SU-DHL-6 (cell line): Measurements from ENCODE around the gene FAM81A.

Experiments used
- EZH2phosphoT487 ChIP-seq: fragments of 200-600 bp; sonication (generic), shearing (Covaris generic); conservative IDR thresholded peaks from 2 replicates; pipeline ENCODE4 v1.6.1; 2018; ENCODE audit warnings: mild to moderate bottlenecking, antibody characterized with exemption, low read length, moderate library complexity, mixed read lengths
- TF ChIP-seq, protein P1 (sequence below): fragments of 200-600 bp; sonication (generic); IDR thresholded peaks from one replicate; pipeline ENCODE4 v1.5.1; 2017; ENCODE audit warnings: antibody characterized with exemption, mild to moderate bottlenecking, low read length, moderate library complexity; ENCODE audit not compliant: insufficient read depth, poor library complexity, severe bottlenecking

GRCh38 chr15:59413577-59413976, 24.4 kb upstream of the FAM81A start:
- no peak for TF ChIP-seq EZH2phosphoT487
- TF ChIP-seq, protein P1, sequence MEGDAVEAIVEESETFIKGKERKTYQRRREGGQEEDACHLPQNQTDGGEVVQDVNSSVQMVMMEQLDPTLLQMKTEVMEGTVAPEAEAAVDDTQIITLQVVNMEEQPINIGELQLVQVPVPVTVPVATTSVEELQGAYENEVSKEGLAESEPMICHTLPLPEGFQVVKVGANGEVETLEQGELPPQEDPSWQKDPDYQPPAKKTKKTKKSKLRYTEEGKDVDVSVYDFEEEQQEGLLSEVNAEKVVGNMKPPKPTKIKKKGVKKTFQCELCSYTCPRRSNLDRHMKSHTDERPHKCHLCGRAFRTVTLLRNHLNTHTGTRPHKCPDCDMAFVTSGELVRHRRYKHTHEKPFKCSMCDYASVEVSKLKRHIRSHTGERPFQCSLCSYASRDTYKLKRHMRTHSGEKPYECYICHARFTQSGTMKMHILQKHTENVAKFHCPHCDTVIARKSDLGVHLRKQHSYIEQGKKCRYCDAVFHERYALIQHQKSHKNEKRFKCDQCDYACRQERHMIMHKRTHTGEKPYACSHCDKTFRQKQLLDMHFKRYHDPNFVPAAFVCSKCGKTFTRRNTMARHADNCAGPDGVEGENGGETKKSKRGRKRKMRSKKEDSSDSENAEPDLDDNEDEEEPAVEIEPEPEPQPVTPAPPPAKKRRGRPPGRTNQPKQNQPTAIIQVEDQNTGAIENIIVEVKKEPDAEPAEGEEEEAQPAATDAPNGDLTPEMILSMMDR = no peak
